HepG2 (cell line): Measurements from ENCODE around the gene OTUB2. TPM values are rescaled to one million over a fixed set of nuclear protein-coding genes. Genes with fewer than 3 reads are reported as not detected.

Source experiments
- ATAC-seq: fragments of 200-7000 bp; cut with Tn5 transposase; 3 replicates; pipeline ENCODE4 v1.9.1; 2020; ENCODE audit warnings: mild to moderate bottlenecking, moderate library complexity
- BruUV-seq: library from RNA; stranded (reverse); fragments of 400-500 nt; replicated peaks from 2 replicates; lab custom pipeline; 2021; lab: Mats Ljungman, UMichigan
- CTCF ChIA-PET: fragments of 300-600 bp; formaldehyde crosslinking; extraction: SDS; loops from one replicate; lab custom pipeline; 2021; ENCODE audit warnings: low total read pairs, inconsistent platforms, low intra/inter-chr PET ratio; lab: Yijun Ruan, JAX
- POLR2A ChIA-PET: fragments of 350-600 bp; sonication (Branson Sonifier 250); formaldehyde crosslinking; loops from one replicate; lab custom pipeline; 2020; ENCODE audit warnings: antibody characterized with exemption, inconsistent platforms; lab: Yijun Ruan, JAX
- DNase-seq: peaks from one replicate; pipeline ENCODE4 v3.0.0-alpha.2; 2015; ENCODE audit warnings: low spot score
- FAIRE-seq: peaks from 3 replicates; lab custom pipeline; 2011; peaks lifted over from hg19 to GRCh38; lab: Jason Lieb, UNC
- H2AFZ ChIP-seq: one replicate; pipeline ENCODE4 v1.6.1; 2011; ENCODE audit warnings: low read length, inconsistent platforms
- H3K27ac ChIP-seq: fragments of 300-600 bp; 3 replicates; pipeline ENCODE4 v1.8.0; 2011; ENCODE audit warnings: mixed run types, mild to moderate bottlenecking, mixed read lengths, low read length, inconsistent platforms; ENCODE audit not compliant: insufficient read depth; ENCODE audit errors: extremely low read length
- H3K27me3 ChIP-seq, 2 experiments: fragments of 200-600 bp in 1 of 2; 2 replicates in 1 of 2; 3 replicates in 1 of 2; pipeline versions ENCODE4 v1.6.0 to v1.8.0; 2011; ENCODE audit warnings: low read length in 2 of 2, mild to moderate bottlenecking in 2 of 2, moderate library complexity in 2 of 2, inconsistent platforms in 1 of 2; ENCODE audit not compliant: insufficient read depth in 2 of 2, control insufficient read depth in 1 of 2
- H3K36me3 ChIP-seq, 2 experiments: fragments of 200-600 bp in 1 of 2; replicated peaks in 1 of 2; 2 replicates in 1 of 2; 3 replicates in 1 of 2; pipeline versions ENCODE4 v1.5.1 to v1.8.0; 2011; ENCODE audit warnings: low read length in 2 of 2, inconsistent platforms in 1 of 2; ENCODE audit not compliant: insufficient read depth in 2 of 2, control insufficient read depth in 1 of 2
- H3K4me1 ChIP-seq: 2 replicates; pipeline ENCODE4 v1.5.1; 2012; ENCODE audit warnings: low read length, inconsistent platforms; ENCODE audit not compliant: insufficient read depth
- H3K4me2 ChIP-seq: 2 replicates; pipeline ENCODE4 v1.6.0; 2011; ENCODE audit warnings: low read depth, low read length, inconsistent platforms
- H3K4me3 ChIP-seq, 3 experiments: fragments of 200-600 bp in 1 of 3; sonication (generic), shearing (Covaris generic) in 1 of 3; replicated peaks in 1 of 3; 2 replicates each; pipeline ENCODE4 v1.5.1; 2011 to 2016; ENCODE audit warnings: low read length in 3 of 3, inconsistent platforms in 2 of 3, low read depth in 2 of 3, mild to moderate bottlenecking in 2 of 3, control low read depth in 1 of 3, mixed read lengths in 1 of 3; ENCODE audit not compliant: insufficient read depth in 1 of 3
- H3K79me2 ChIP-seq: one replicate; pipeline ENCODE4 v1.6.1; 2011; ENCODE audit warnings: low read length, inconsistent platforms; ENCODE audit not compliant: insufficient read depth
- H3K9ac ChIP-seq: 2 replicates; pipeline ENCODE4 v1.6.0; 2011; ENCODE audit warnings: mild to moderate bottlenecking, low read depth, low read length, inconsistent platforms; ENCODE audit not compliant: insufficient read depth
- H3K9me3 ChIP-seq: 2 replicates; pipeline ENCODE4 v1.5.1; 2012; ENCODE audit warnings: mild to moderate bottlenecking, low read length
- H4K20me1 ChIP-seq: 2 replicates; pipeline ENCODE4 v1.6.0; 2011; ENCODE audit warnings: inconsistent platforms, mild to moderate bottlenecking, low read length, moderate library complexity; ENCODE audit not compliant: insufficient read depth
- ATF7-NPFF ChIP-seq: sonication (generic); formaldehyde crosslinking; IDR thresholded peaks from 2 replicates; pipeline ENCODE4 v1.8.1; 2023; ENCODE audit warnings: mild to moderate bottlenecking, low read depth, missing genetic modification reagents, moderate library complexity
- ETV5 ChIP-seq: IDR thresholded peaks from 2 replicates; pipeline ENCODE4 v1.6.1; 2018; ENCODE audit warnings: missing biosample characterization, missing genetic modification reagents, inconsistent platforms, borderline replicate concordance
- SALL1 ChIP-seq: sonication (generic); formaldehyde crosslinking; IDR thresholded peaks from 2 replicates; pipeline ENCODE4 v1.8.0; 2022; ENCODE audit warnings: mild to moderate bottlenecking, missing genetic modification reagents
- SAP130 ChIP-seq: IDR thresholded peaks from 2 replicates; pipeline ENCODE4 v1.6.1; 2016; ENCODE audit warnings: low read depth
- ZMYM4 ChIP-seq: sonication (generic); formaldehyde crosslinking; IDR thresholded peaks from 2 replicates; pipeline ENCODE4 v1.8.1; 2023; ENCODE audit warnings: mild to moderate bottlenecking, missing genetic modification reagents
- ZNF780A ChIP-seq: sonication (generic); formaldehyde crosslinking; IDR thresholded peaks from 2 replicates; pipeline ENCODE4 v1.8.0; 2022; ENCODE audit warnings: mild to moderate bottlenecking, missing genetic modification reagents, moderate library complexity
- WGBS: methylation state at CpG from one replicate; pipeline ENCODE4 v1.1.6; 2017; ENCODE audit warnings: low lambda C conversion rate; 5-methylcytosine and 5-hydroxymethylcytosine counted together
- in situ Hi-C: cut with HindIII; loops from 2 replicates; pipeline ENCODE4 v1.10.0; 2017; ENCODE audit warnings: low pct_unique_long_range_greater_than_20kb; ENCODE audit not compliant: extremely low pct_ligation_motif_present
- intact Hi-C: fragments of 100-400 bp; cut with micrococcal nuclease; formaldehyde crosslinking; loops from one replicate; pipeline ENCODE4 v1.10.0; 2022; ENCODE audit not compliant: unreplicated experiment
- polyA plus RNA-seq, 8 experiments: library from polyadenylated mRNA; depleted of rRNA in 3 of 8; stranded (reverse) in 7 of 8; unstranded in 1 of 8; fragments of >200 nt; fragmentation: Illumina TruSeq in 4 of 8; extraction: Trizol in 4 of 8; gene quantifications; 2 replicates each; pipeline versions ENCODE4 v1.2.1 to v1.2.3, GENCODE V29; 2011 to 2016; ENCODE audit warnings: low read depth in 4 of 8, missing spikeins in 1 of 8, mixed read lengths in 1 of 8; ENCODE audit not compliant: insufficient read depth in 1 of 8
- total RNA-seq, 5 experiments: library from RNA; depleted of rRNA; stranded (reverse); fragments of >200 nt; fragmentation: Illumina TruSeq; extraction: Trizol; gene quantifications; 2 replicates each; pipeline ENCODE4 v1.2.3, GENCODE V29; 2016; ENCODE audit warnings: low read depth in 1 of 5
- TF ChIP-seq, protein P1 (sequence below): sonication (generic); formaldehyde crosslinking; IDR thresholded peaks from 2 replicates; pipeline ENCODE4 v1.4.0; 2020; ENCODE audit warnings: missing genetic modification reagents, borderline replicate concordance
- TF ChIP-seq, protein P2 (sequence below): sonication (generic); formaldehyde crosslinking; conservative IDR thresholded peaks from 2 replicates; pipeline ENCODE4 v1.4.0; 2020; ENCODE audit warnings: mild to moderate bottlenecking, missing genetic modification reagents, moderate library complexity

Gene OTUB2
- total and polyA plus RNA-seq, 2 of the 13 experiments (the other 11 are each of a cell fraction or from before 2014, with no cell fraction given) = 2.2 to 2.4 TPM

DNA sequence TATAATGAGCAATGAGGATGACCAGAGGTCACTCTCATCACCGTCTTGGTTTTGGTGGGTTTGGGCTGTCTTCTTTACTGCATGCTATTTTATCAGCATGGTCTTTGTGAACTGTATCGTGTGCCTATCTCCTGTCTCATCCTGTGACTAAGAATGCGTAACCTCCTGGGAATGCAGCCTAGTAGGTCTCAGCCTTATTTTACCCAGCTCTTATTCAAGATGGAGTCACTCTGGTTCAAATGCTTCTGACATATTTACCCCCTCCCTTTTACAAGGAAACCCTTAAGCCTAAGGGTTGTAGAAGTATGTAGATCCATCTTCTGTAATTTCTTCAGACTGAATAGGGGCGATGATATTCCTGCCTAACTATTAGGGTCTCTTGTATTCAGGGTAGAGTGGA is 63.3 kb downstream of the OTUB2 start (continued):
- TF ChIP-seq, protein P1, sequence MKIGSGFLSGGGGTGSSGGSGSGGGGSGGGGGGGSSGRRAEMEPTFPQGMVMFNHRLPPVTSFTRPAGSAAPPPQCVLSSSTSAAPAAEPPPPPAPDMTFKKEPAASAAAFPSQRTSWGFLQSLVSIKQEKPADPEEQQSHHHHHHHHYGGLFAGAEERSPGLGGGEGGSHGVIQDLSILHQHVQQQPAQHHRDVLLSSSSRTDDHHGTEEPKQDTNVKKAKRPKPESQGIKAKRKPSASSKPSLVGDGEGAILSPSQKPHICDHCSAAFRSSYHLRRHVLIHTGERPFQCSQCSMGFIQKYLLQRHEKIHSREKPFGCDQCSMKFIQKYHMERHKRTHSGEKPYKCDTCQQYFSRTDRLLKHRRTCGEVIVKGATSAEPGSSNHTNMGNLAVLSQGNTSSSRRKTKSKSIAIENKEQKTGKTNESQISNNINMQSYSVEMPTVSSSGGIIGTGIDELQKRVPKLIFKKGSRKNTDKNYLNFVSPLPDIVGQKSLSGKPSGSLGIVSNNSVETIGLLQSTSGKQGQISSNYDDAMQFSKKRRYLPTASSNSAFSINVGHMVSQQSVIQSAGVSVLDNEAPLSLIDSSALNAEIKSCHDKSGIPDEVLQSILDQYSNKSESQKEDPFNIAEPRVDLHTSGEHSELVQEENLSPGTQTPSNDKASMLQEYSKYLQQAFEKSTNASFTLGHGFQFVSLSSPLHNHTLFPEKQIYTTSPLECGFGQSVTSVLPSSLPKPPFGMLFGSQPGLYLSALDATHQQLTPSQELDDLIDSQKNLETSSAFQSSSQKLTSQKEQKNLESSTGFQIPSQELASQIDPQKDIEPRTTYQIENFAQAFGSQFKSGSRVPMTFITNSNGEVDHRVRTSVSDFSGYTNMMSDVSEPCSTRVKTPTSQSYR (CRISPR knock-in tag) = no peak

DNA sequence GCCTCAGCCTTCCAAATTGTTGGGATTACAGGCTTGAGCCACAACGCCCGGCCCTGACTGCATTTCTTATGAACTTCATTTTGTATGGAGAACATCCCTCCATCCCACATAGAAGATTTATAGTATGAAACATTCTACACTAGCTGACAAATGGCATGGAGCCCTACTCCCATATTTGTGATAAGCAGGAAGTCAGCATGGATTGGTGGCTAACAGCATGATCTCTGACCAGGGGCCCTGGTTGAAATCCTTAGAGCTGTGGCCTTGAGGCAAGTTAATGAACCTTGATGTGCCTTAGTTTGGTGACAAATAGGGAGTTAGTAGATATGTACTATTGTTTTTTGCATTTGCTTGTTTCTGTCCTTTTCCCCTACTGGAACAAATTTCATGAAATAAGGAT is 67.3 kb downstream of the OTUB2 start:
- Histone ChIP-seq H2AFZ (no peak overlapping the region), H4K20me1 (no peaks in the 10 kb centered on the region), H3K79me2 (no peaks in the 10 kb centered on the region), H3K36me3 (0 out of 5 replicates have a peak, but pooled peaks cover 0 to 6% of the 10 kb centered on the region in 2 experiments), H3K4me1 (peaks cover 14% of the 10 kb centered on the region), H3K9me3 (no peaks in the 10 kb centered on the region), H3K27ac (no peak overlapping the region), H3K4me2 (peak overlapping the region; percentile 34), H3K4me3 (no peak overlapping the region), H3K27me3 (no peaks in the 10 kb centered on the region), H3K9ac (no peak overlapping the region)
- FAIRE-seq = no peak
- in situ Hi-C loops = no loop called here
- no TSS peak for BruUV-seq
- ATAC-seq = peak; percentile 52; the same call in 2 of the 3 replicates
- TF ChIP-seq, protein P2, sequence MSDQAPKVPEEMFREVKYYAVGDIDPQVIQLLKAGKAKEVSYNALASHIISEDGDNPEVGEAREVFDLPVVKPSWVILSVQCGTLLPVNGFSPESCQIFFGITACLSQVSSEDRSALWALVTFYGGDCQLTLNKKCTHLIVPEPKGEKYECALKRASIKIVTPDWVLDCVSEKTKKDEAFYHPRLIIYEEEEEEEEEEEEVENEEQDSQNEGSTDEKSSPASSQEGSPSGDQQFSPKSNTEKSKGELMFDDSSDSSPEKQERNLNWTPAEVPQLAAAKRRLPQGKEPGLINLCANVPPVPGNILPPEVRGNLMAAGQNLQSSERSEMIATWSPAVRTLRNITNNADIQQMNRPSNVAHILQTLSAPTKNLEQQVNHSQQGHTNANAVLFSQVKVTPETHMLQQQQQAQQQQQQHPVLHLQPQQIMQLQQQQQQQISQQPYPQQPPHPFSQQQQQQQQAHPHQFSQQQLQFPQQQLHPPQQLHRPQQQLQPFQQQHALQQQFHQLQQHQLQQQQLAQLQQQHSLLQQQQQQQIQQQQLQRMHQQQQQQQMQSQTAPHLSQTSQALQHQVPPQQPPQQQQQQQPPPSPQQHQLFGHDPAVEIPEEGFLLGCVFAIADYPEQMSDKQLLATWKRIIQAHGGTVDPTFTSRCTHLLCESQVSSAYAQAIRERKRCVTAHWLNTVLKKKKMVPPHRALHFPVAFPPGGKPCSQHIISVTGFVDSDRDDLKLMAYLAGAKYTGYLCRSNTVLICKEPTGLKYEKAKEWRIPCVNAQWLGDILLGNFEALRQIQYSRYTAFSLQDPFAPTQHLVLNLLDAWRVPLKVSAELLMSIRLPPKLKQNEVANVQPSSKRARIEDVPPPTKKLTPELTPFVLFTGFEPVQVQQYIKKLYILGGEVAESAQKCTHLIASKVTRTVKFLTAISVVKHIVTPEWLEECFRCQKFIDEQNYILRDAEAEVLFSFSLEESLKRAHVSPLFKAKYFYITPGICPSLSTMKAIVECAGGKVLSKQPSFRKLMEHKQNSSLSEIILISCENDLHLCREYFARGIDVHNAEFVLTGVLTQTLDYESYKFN (CRISPR knock-in tag) = peak; percentile 54
- TF ChIP-seq ATF7-NPFF (CRISPR knock-in tag) (no peak), ZNF780A (no peak), SALL1 (0 out of 2 replicates have a peak, but pooled peaks have one; percentile 19), SAP130 (CRISPR knock-in tag) (0 out of 2 replicates have a peak, but pooled peaks have one; percentile 10), ZMYM4 (CRISPR knock-in tag) (peak; percentile 46; the same call in 1 of the 2 replicates), ETV5 (CRISPR knock-in tag) (peak; percentile 26; the same call in 1 of the 2 replicates)
- 100% methylated on average over 2 of the region's 2 CpGs for WGBS
- POLR2A ChIA-PET = interaction anchor here (2.0 kb wide), 1 partner anchor 12 kb away, joined by 6 read pairs; the partner anchor contains the start of genes DDX24 and IFI27L1
- CTCF ChIA-PET = no interaction called here
- intact Hi-C loops = no loop called here
- DNase-seq = no peak
